WTC11 (cell line): ENCODE measurements around the gene IVNS1ABP.
"Not testable (repeated sequence)": the region's sequence is repeated elsewhere in the genome, so short reads cannot be mapped to it uniquely, and the experiment has no call there.

Experiments used
- ATF3 ChIP-seq: sonication (generic); formaldehyde crosslinking; conservative IDR thresholded peaks from 2 replicates; pipeline ENCODE4 v1.8.1; 2022; ENCODE audit warnings: mild to moderate bottlenecking, missing genetic modification reagents
- ELF4 ChIP-seq: sonication (generic); formaldehyde crosslinking; IDR thresholded peaks from 2 replicates; pipeline ENCODE4 v1.8.1; 2022; ENCODE audit warnings: low read depth, mild to moderate bottlenecking, moderate library complexity, missing genetic modification reagents
- MAX ChIP-seq: sonication (generic); formaldehyde crosslinking; IDR thresholded peaks from 2 replicates; pipeline ENCODE4 v1.8.0; 2022; ENCODE audit warnings: mild to moderate bottlenecking, missing genetic modification reagents
- NR2C2 ChIP-seq: sonication (generic); formaldehyde crosslinking; IDR thresholded peaks from 2 replicates; pipeline ENCODE4 v1.8.0; 2022; ENCODE audit warnings: mild to moderate bottlenecking, missing genetic modification reagents
- TP53 ChIP-seq: sonication (generic); formaldehyde crosslinking; IDR thresholded peaks from 2 replicates; pipeline ENCODE4 v1.8.1; 2023; ENCODE audit warnings: mild to moderate bottlenecking, missing genetic modification reagents
- ZNF121 ChIP-seq: sonication (generic); formaldehyde crosslinking; IDR thresholded peaks from 2 replicates; pipeline ENCODE4 v1.8.0; 2023; ENCODE audit warnings: missing genetic modification reagents

- not testable (repeated sequence) for TF ChIP-seq ELF4 (CRISPR knock-in tag); MAX (CRISPR knock-in tag); NR2C2; ATF3 (CRISPR knock-in tag); TP53 (CRISPR knock-in tag); ZNF121 (CRISPR knock-in tag)
These were observed 61.4 kb downstream of the IVNS1ABP start for GRCh38 chr1:185255595-185255994.
